GM12801 (cell line): ENCODE measurements around the gene AMER2.

ENCODE experiments used
- TF ChIP-seq, protein P1 (sequence below): IDR thresholded peaks from one replicate; pipeline ENCODE4 v1.5.1; 2011; ENCODE audit warnings: control low read depth; ENCODE audit not compliant: insufficient read length; ENCODE audit errors: extremely low read depth

Gene AMER2

DNA sequence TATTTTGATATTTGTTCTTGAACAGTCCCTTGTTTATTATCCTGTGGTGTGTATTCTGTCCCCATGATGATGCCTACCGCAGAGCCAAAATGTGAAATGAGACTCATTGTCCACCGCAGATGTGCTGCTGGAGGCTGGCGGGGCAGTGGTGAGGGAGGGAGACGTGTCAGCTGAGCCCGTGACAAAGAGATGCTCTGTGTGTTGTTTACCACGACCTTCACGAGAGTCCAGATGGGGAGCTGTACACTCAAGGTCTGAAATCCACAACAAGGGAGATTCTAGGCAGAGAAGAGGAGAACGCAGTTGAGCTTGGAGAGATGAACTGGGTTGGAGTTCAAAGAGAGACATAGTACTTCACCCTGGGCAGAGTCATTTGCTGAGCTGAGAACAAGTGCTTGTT is 20.8 kb upstream of the AMER2 start:
- TF ChIP-seq, protein P1, sequence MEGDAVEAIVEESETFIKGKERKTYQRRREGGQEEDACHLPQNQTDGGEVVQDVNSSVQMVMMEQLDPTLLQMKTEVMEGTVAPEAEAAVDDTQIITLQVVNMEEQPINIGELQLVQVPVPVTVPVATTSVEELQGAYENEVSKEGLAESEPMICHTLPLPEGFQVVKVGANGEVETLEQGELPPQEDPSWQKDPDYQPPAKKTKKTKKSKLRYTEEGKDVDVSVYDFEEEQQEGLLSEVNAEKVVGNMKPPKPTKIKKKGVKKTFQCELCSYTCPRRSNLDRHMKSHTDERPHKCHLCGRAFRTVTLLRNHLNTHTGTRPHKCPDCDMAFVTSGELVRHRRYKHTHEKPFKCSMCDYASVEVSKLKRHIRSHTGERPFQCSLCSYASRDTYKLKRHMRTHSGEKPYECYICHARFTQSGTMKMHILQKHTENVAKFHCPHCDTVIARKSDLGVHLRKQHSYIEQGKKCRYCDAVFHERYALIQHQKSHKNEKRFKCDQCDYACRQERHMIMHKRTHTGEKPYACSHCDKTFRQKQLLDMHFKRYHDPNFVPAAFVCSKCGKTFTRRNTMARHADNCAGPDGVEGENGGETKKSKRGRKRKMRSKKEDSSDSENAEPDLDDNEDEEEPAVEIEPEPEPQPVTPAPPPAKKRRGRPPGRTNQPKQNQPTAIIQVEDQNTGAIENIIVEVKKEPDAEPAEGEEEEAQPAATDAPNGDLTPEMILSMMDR: no peak

DNA sequence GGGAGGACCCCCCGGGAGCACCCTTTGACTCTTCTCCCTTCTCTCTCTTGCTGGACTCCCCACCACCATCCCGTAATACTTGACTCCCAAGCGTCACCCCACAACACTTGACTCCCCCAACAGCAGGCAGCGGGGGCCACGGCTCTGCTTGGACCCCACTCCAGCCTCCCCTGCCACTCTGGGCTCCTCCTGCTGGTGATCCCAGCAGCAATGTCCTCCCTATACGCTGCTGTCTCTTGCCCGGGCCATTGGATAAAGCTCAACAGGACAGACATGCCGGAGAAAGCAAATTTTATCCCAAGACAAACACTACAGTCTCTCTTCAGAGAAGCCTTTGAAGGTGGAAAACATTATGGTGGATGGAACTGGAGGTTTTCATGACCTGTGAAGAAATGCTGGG is 20.4 kb upstream of the AMER2 start:
- TF ChIP-seq, protein P1: no peak

DNA sequence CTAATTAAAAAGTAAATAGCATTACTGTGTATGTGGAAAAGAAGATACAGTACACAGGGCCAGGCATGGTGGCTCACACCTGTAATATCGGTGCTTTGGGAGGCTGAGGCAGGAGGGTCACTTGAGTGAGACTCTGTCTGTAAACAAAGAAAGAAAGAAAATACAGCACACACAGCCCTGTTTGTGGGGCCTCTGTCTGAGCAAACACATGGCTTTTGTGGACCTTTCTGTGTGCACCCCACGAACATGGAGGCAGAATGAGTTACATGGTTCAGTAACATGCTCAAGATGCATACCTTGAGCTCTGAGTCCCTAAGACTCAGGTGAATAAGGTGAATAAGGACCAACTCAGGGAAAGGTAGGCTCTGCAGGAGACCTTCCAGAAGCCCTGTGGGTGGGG is 20.0 kb upstream of the AMER2 start:
- TF ChIP-seq, protein P1: no peak

DNA sequence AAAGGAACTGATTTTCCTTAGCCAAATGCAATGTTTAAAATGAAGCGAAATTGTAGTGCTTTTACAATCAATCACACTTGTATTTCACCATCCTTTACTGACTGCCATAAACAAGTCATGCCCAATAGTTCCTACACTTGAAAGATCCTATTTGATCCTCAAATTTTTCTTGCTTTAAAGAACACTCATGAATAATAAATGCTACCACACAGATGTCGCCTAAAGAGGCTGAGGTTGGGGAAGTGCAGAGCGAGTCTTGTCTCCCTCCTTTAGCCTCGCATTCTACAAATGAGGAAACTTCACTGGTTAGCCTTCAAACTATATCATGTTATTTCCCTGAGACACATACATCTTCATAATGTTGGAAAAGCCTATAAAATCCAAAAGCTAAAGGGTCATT is 18.7 kb upstream of the AMER2 start:
- TF ChIP-seq, protein P1: no peak

DNA sequence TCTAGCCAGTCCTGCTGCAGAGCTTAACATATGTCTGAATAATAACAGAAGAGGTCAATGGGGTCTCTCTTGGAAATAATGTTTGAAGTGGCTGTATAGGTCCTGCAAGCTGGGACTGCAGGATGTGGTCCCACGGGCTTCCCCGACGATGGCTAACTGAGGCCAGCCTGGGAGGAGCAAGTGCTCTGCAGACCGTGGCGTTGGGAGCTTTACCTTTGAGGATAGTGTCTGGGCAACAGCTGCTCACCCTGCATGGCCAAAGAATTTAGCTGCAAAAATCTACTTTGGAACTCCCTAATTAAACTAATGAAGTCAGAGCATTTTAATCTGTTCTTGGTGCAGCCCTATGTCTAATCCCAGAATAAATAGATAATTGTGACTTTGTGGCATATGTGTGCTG is 18.2 kb upstream of the AMER2 start:
- TF ChIP-seq, protein P1: no peak

DNA sequence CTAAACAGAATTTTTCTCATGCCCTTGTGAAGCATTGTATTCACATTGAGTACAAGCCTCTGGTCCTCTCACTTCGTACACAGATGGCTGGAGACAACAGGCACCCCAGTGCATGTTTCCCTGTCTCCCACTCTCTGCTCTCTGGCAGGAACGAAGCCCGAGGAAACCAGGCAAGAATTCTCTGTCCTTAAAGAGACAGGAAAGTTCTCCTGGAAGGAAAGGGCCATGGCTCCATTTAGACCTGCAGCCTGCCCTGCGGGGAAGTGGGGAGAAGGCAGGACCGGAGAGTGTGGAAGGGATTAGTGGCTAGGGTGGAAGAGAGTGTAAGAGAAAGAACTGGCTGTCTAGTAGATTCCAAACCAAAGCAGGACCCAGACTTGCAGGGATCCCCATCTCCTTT is 15.5 kb upstream of the AMER2 start:
- TF ChIP-seq, protein P1: no peak

DNA sequence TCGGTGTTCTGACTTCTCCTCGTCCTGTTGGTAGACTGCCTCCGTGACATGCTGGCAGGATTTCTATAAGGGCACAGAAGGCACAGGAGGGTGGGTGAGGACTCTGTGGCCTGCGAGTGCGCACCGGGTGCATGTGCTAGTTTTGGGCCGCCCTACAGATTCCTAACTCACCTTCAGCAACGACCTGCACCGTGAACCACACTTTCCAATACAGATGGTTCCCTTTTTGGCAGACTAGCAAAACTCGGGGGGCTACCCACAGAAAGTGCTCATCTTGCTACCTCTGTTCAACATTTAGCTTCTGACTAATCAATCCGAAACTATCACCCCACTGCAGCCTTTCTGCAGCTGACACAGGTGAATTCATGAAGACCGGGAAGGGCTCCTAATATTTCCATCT is 14.1 kb upstream of the AMER2 start:
- TF ChIP-seq, protein P1: no peak

DNA sequence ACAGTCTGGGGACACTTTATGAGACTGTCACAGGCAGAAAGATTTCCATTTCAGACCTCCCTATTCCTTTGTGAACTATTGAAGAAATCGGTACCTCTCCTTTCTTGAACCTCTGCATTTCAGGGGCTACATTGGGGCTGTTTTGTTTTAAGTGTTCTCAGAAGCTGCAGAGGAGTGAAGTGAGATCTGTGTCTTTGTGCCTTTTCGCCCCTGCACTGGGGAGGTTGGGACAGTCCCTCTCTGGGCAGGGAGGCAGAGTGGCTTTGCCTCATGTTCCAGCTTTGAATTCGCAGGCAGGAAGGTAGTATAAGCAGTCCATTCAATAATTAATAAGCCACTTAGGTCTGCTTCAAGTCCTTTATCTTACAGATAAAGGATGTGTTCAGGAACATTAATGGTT is 9.5 kb upstream of the AMER2 start:
- TF ChIP-seq, protein P1: no peak
